D721Med (cell line): ENCODE measurements around the gene HARBI1.

ENCODE experiments used
- DNase-seq: peaks from one replicate; pipeline ENCODE4 v3.0.0; 2011; ENCODE audit warnings: low spot score; ENCODE audit not compliant: insufficient read length
- FAIRE-seq: peaks from 2 replicates; lab custom pipeline; 2011; peaks lifted over from hg19 to GRCh38; lab: Jason Lieb, UNC
- CTCF ChIP-seq: IDR thresholded peaks from 2 replicates; pipeline ENCODE4 v1.5.1; 2012; ENCODE audit warnings: mild to moderate bottlenecking, control low read depth; ENCODE audit not compliant: insufficient read depth; ENCODE audit errors: missing control alignments

HARBI1 gene

GRCh38 chr11:46555267-46556054 lies 61.6 kb downstream of the HARBI1 start:
- FAIRE-seq (no peak), DNase-seq (no peak)
- no peak for TF ChIP-seq CTCF

GRCh38 chr11:46554213-46555147 lies 62.5 kb downstream of the HARBI1 start:
- DNase-seq (no peak), FAIRE-seq (no peak)
- TF ChIP-seq CTCF: no peak

GRCh38 chr11:46553814-46554212 lies 63.2 kb downstream of the HARBI1 start:
- FAIRE-seq (no peak), DNase-seq (no peak)
- no peak for TF ChIP-seq CTCF
